ENCODE measurements around the gene ST6GAL1. TPM values are rescaled to one million over a fixed set of nuclear protein-coding genes. Genes with fewer than 3 reads are reported as not detected.
"Not testable (repeated sequence)": the region's sequence is repeated elsewhere in the genome, so short reads cannot be mapped to it uniquely, and the experiment has no call there.

The ST6GAL1 gene
- total RNA-seq, 1 donor from 2014 or later = 15.8 TPM

DNA sequence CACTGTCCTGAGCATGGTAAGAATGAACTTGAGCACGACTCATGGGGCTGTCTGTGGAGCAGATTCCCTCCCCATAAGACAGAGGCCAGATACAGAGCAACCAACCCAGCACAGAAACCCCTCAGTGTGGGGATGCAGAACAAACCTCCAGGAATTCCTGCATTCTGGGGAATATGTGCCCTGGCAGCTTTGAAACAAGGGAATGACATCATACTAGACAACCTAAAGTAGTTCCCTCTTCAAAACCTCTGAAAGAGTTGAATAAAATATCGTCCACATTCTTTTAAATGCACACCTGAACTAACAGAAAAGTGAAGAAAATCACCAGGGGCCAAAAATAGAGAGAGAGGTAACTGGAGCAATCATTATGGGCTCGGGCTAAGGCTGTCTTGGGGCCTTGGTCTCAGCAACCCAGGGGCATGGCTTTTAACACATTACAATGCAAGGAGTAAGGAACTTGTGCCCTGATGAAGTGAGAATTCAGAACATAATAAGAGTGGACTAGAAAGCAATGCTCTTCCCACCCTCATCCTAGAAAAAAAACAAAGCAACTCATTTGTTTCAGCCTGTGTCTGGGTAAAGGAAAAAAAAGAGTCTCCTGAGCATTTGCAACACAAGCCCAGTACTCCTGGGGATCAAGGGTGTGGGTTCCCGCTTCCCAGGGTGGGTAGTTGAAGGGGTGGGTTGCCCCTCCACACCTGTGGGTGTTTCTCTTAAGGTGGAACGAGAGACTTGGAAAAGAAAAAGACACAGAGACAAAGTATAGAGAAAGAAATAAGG lies 43.9 kb upstream of the ST6GAL1 start:
- FAIRE-seq = no peak
- Histone ChIP-seq H3K4me1 (ENCODE audit: insufficient read depth, low read length) (peaks cover 6% of the 10 kb centered on the region), H3K27me3 (ENCODE audit: insufficient read depth, low read length) (no peaks in the 10 kb centered on the region), H3K27ac (ENCODE audit: low read depth, low read length) (no peak overlapping the region), H3K9me3 (ENCODE audit: insufficient read depth, low read depth, low read length) (no peaks in the 10 kb centered on the region), H4K20me1 (ENCODE audit: insufficient read depth, low read length) (no peaks in the 10 kb centered on the region), H3K4me3 (ENCODE audit: insufficient read depth, low read depth, low read length) (no peak overlapping the region), H3K79me2 (ENCODE audit: insufficient read depth, low read length) (no peaks in the 10 kb centered on the region), H3K9ac (ENCODE audit: low read length) (no peak overlapping the region), H3K36me3 (ENCODE audit: insufficient read depth, low read length) (no peaks in the 10 kb centered on the region), H2AFZ (ENCODE audit: low read depth, low read length) (no peak overlapping the region), H3K4me2 (ENCODE audit: low read length) (no peak overlapping the region)
- Mint-ChIP-seq H3K9me3 (ENCODE audit: unreplicated experiment) (no peaks in the 10 kb centered on the region), H3K4me1 (ENCODE audit: low read depth, unreplicated experiment) (peaks cover 36% of the 10 kb centered on the region), H3K27ac (ENCODE audit: unreplicated experiment) (peak overlapping the region; percentile 38), H3K36me3 (ENCODE audit: low read depth, unreplicated experiment) (no peaks in the 10 kb centered on the region), H3K4me3 (ENCODE audit: unreplicated experiment) (no peak overlapping the region), H3K27me3 (ENCODE audit: low read depth, unreplicated experiment) (no peaks in the 10 kb centered on the region)
- no peak for DNase-seq (ENCODE audit: low read depth)
- TF ChIP-seq EZH2 (IDR thresholded peaks at IDR 0.05; ENCODE audit: insufficient read depth, low read length) (no peak), CTCF (IDR thresholded peaks at IDR 0.05; ENCODE audit: insufficient read depth, low read depth, low read length) (no peak)

- FAIRE-seq; H3K27ac ChIP-seq (ENCODE audit: low read depth, low read length); H3K4me2 ChIP-seq (ENCODE audit: low read length): not testable (repeated sequence)
Measured at GRCh38 chr3:186887507-186887938, 42.8 kb upstream of the ST6GAL1 start.

GRCh38 chr3:186888569-186888968 lies 41.8 kb upstream of the ST6GAL1 start:
- DNase-seq (ENCODE audit: low read depth) = no peak
- Mint-ChIP-seq H3K9me3 (ENCODE audit: unreplicated experiment) (no peaks in the 10 kb centered on the region), H3K27ac (ENCODE audit: unreplicated experiment) (no peak overlapping the region), H3K4me3 (ENCODE audit: unreplicated experiment) (no peak overlapping the region), H3K36me3 (ENCODE audit: low read depth, unreplicated experiment) (no peaks in the 10 kb centered on the region), H3K4me1 (ENCODE audit: low read depth, unreplicated experiment) (peaks cover 20% of the 10 kb centered on the region), H3K27me3 (ENCODE audit: low read depth, unreplicated experiment) (no peaks in the 10 kb centered on the region)
- Histone ChIP-seq H3K9ac (ENCODE audit: low read length) (no peak overlapping the region), H3K9me3 (ENCODE audit: insufficient read depth, low read depth, low read length) (no peaks in the 10 kb centered on the region), H3K79me2 (ENCODE audit: insufficient read depth, low read length) (no peaks in the 10 kb centered on the region), H3K4me3 (ENCODE audit: insufficient read depth, low read depth, low read length) (no peak overlapping the region), H3K27me3 (ENCODE audit: insufficient read depth, low read length) (no peaks in the 10 kb centered on the region), H3K4me1 (ENCODE audit: insufficient read depth, low read length) (no peaks in the 10 kb centered on the region), H3K27ac (ENCODE audit: low read depth, low read length) (no peak overlapping the region), H4K20me1 (ENCODE audit: insufficient read depth, low read length) (no peaks in the 10 kb centered on the region), H2AFZ (ENCODE audit: low read depth, low read length) (no peak overlapping the region), H3K4me2 (ENCODE audit: low read length) (no peak overlapping the region), H3K36me3 (ENCODE audit: insufficient read depth, low read length) (no peaks in the 10 kb centered on the region)
- no peak for FAIRE-seq
- no peak for TF ChIP-seq EZH2 (IDR thresholded peaks at IDR 0.05; ENCODE audit: insufficient read depth, low read length)
- no peak for TF ChIP-seq CTCF (IDR thresholded peaks at IDR 0.05; ENCODE audit: insufficient read depth, low read depth, low read length)

More at GRCh38 chr3:186887507-186887938, 42.8 kb upstream of the ST6GAL1 start:
- not testable (repeated sequence) for H3K4me1 ChIP-seq (ENCODE audit: insufficient read depth, low read length); H3K27me3 Mint-ChIP-seq (ENCODE audit: low read depth, unreplicated experiment); H3K9ac ChIP-seq (ENCODE audit: low read length); H4K20me1 ChIP-seq (ENCODE audit: insufficient read depth, low read length); H3K27me3 ChIP-seq (ENCODE audit: insufficient read depth, low read length); H3K4me3 ChIP-seq (ENCODE audit: insufficient read depth, low read depth, low read length); H3K9me3 ChIP-seq (ENCODE audit: insufficient read depth, low read depth, low read length); H3K4me3 Mint-ChIP-seq (ENCODE audit: unreplicated experiment); H3K9me3 Mint-ChIP-seq (ENCODE audit: unreplicated experiment); DNase-seq (ENCODE audit: low read depth); H2AFZ ChIP-seq (ENCODE audit: low read depth, low read length); H3K27ac Mint-ChIP-seq (ENCODE audit: unreplicated experiment); H3K79me2 ChIP-seq (ENCODE audit: insufficient read depth, low read length); H3K36me3 ChIP-seq (ENCODE audit: insufficient read depth, low read length); H3K36me3 Mint-ChIP-seq (ENCODE audit: low read depth, unreplicated experiment)
- H3K4me1 Mint-ChIP-seq (ENCODE audit: low read depth, unreplicated experiment) = peaks cover 27% of the 10 kb centered on the region

DNA sequence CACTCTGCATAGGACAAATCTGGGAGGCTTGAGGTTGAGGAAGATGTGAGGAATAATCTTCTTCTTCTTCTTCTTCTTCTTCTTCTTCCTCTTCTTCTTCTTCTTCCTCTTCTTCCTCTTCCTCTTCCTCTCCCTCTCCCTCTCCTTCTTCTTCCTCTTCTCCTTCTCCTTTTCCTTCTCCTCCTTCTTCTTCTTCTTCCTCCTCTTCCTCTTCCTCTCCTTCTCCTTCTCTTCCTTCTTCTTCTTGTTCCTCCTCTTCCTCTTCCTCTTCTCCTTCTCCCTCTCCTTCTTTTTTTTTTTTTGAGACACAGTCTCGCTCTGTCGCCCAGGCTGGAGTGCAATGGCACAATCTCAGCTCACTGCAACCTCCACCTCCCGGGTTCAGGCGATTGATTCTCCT lies 40.6 kb upstream of the ST6GAL1 start:
- not testable (repeated sequence) for H3K27me3 ChIP-seq (ENCODE audit: insufficient read depth, low read length); H3K79me2 ChIP-seq (ENCODE audit: insufficient read depth, low read length); H3K9me3 Mint-ChIP-seq (ENCODE audit: unreplicated experiment); H3K9ac ChIP-seq (ENCODE audit: low read length); H4K20me1 ChIP-seq (ENCODE audit: insufficient read depth, low read length); H3K27ac Mint-ChIP-seq (ENCODE audit: unreplicated experiment); H3K36me3 ChIP-seq (ENCODE audit: insufficient read depth, low read length); H3K27ac ChIP-seq (ENCODE audit: low read depth, low read length); H3K27me3 Mint-ChIP-seq (ENCODE audit: low read depth, unreplicated experiment); H3K36me3 Mint-ChIP-seq (ENCODE audit: low read depth, unreplicated experiment); H3K4me1 ChIP-seq (ENCODE audit: insufficient read depth, low read length); H3K4me3 Mint-ChIP-seq (ENCODE audit: unreplicated experiment); DNase-seq (ENCODE audit: low read depth); H3K4me3 ChIP-seq (ENCODE audit: insufficient read depth, low read depth, low read length); H3K4me2 ChIP-seq (ENCODE audit: low read length); H3K9me3 ChIP-seq (ENCODE audit: insufficient read depth, low read depth, low read length); H2AFZ ChIP-seq (ENCODE audit: low read depth, low read length); FAIRE-seq
- H3K4me1 Mint-ChIP-seq (ENCODE audit: low read depth, unreplicated experiment) = peaks cover 18% of the 10 kb centered on the region

Data from astrocyte (in vitro differentiated cells and primary cell).